Aorta (tissue), 5 donors: ENCODE results near the gene GALNT15. TPM values are rescaled to one million over a fixed set of nuclear protein-coding genes. Genes with fewer than 3 reads are reported as not detected.

Experiments
- ATAC-seq: fragments of 200-7000 bp; cut with Tn5 transposase; one replicate; pipeline ENCODE4 v1.9.1; 2022; ENCODE audit warnings: moderate library complexity; ENCODE audit not compliant: low FRiP score
- DNase-seq, 2 donors: peaks; one replicate each; pipeline ENCODE4 v3.0.0-alpha.2; 2020
- H3K27ac ChIP-seq, 2 donors: one replicate each; pipeline ENCODE4 v1.5.1; 2013; ENCODE audit warnings: low read length in 2 of 2, mild to moderate bottlenecking in 2 of 2, moderate library complexity in 2 of 2, control low read depth in 1 of 2, inconsistent platforms in 1 of 2, low read depth in 1 of 2
- H3K27me3 ChIP-seq, 2 donors: one replicate each; pipeline ENCODE4 v1.6.1; 2013; ENCODE audit warnings: control low read depth in 1 of 2, low read length in 1 of 2, mild to moderate bottlenecking in 1 of 2, moderate library complexity in 1 of 2; ENCODE audit not compliant: insufficient read depth in 2 of 2, control insufficient read depth in 1 of 2
- H3K36me3 ChIP-seq, 2 donors: one replicate each; pipeline ENCODE4 v1.6.1; 2013; ENCODE audit warnings: control low read depth in 1 of 2, low read length in 1 of 2, mild to moderate bottlenecking in 1 of 2; ENCODE audit not compliant: insufficient read depth in 2 of 2, control insufficient read depth in 1 of 2
- H3K4me1 ChIP-seq, 2 donors: one replicate each; pipeline ENCODE4 v1.6.1; 2013; ENCODE audit warnings: low read length in 2 of 2, control low read depth in 1 of 2, mild to moderate bottlenecking in 1 of 2, moderate library complexity in 1 of 2; ENCODE audit not compliant: insufficient read depth in 2 of 2, control insufficient read depth in 1 of 2
- H3K4me3 ChIP-seq, 2 donors: one replicate each; pipeline ENCODE4 v1.5.1; 2013; ENCODE audit warnings: low read length in 2 of 2, control low read depth in 1 of 2, mild to moderate bottlenecking in 1 of 2
- H3K9me3 ChIP-seq: one replicate; pipeline ENCODE4 v1.6.1; 2013; ENCODE audit warnings: mild to moderate bottlenecking, low read length; ENCODE audit not compliant: control insufficient read depth
- WGBS, 2 donors: extraction: QIAGEN DNeasy Blood & Tissue Kit; methylation state at CpG; one replicate each; pipeline ENCODE4 v1.1.7; 2013; 5-methylcytosine and 5-hydroxymethylcytosine counted together
- intact Hi-C, 2 donors: fragments of 100-400 bp; cut with DNase I; formaldehyde crosslinking; loops; one replicate each; pipeline versions ENCODE4 v1.14.2 to v1.15.0; 2022
- polyA plus RNA-seq, 2 donors: library from polyadenylated mRNA; stranded (reverse); fragments of 200-250 nt; gene quantifications; one replicate each; pipeline ENCODE4 v1.2.3, GENCODE V29; 2013
- total RNA-seq, 2 donors: library from RNA; stranded (reverse); fragmentation: NEBNext Ultra II Directional; extraction: Animal tissue kit (Norgen Biotek cat#: 25700); gene quantifications; one replicate each; pipeline ENCODE4 v1.2.1, GENCODE V29; 2021
- donor health status: healthy with polysubstance abuse.
- donor health status: Bipolar disorder and iron deficiency.
- donor health status: DM: no; HTN: no; CAD: no.
- donor health status: DM: no; HTN: no; CAD: no.
- donor health status: DM: yes; HTN: yes; CAD: no.

GALNT15 gene
- total and polyA plus RNA-seq, 4 donors, result 12.5 to 113 (median 45.1) TPM

- no peaks in the 10 kb centered on the region for H3K9me3 ChIP-seq
- ATAC-seq (no peak), DNase-seq (no peak)
- H3K4me3 ChIP-seq, result no peak overlapping the region
- no peaks in the 10 kb centered on the region for H3K4me1 ChIP-seq
- no peak overlapping the region for H3K27ac ChIP-seq
- no peaks in the 10 kb centered on the region for H3K27me3 ChIP-seq
- WGBS, 2 donors, result 91% methylated on average over 8 of the region's 8 CpGs
- intact Hi-C loops, result no loop called here
- peaks cover 0 to 7% of the 10 kb centered on the region in 2 donors for H3K36me3 ChIP-seq
These were observed 25.9 kb downstream of the GALNT15 start for GRCh38 chr3:16200411-16200810.

DNA sequence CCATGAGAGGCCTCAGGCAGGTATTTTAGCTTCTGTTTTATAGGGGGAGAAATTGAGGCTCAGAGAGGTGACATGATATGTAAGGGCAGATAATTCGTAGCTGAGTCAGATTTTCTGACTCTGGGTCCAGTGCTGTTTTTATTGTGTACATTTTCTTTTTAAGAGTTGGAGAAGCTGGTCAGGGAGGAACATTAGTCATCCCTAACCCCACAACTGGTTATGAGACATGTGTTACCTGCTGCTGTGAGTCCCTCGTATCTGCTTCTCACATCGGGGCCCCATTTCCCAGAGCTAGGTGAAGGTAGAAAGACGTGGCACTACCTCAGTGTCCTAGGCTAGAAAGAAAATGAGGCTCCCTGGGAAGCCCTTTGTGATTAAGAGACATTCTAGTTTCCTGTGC lies 28.6 kb downstream of the GALNT15 start:
- DNase-seq, result no peak
- ATAC-seq, result no peak
- H3K9me3 ChIP-seq, result no peaks in the 10 kb centered on the region
- H3K4me1 ChIP-seq, result no peaks in the 10 kb centered on the region
- no peaks in the 10 kb centered on the region for H3K27me3 ChIP-seq
- WGBS, 2 donors, result 90 to 97% methylated on average over 4 of the region's 4 CpGs
- no peak overlapping the region for H3K4me3 ChIP-seq
- intact Hi-C loops, result no loop called here
- H3K27ac ChIP-seq, result no peak overlapping the region
- peaks cover 0 to 4% of the 10 kb centered on the region in 2 donors for H3K36me3 ChIP-seq

GRCh38 chr3:16203671-16204629 lies 29.5 kb downstream of the GALNT15 start:
- DNase-seq, result no peak
- intact Hi-C loops, result no loop called here
- Histone ChIP-seq H3K36me3 (peaks cover 0 to 2% of the 10 kb centered on the region in 2 donors), H3K4me3 (no peak overlapping the region), H3K27me3 (no peaks in the 10 kb centered on the region), H3K4me1 (no peaks in the 10 kb centered on the region), H3K9me3 (no peaks in the 10 kb centered on the region), H3K27ac (no peak overlapping the region)
- no peak for ATAC-seq
- WGBS, 2 donors, result 66 to 71% methylated on average over 6 of the region's 6 CpGs

DNA sequence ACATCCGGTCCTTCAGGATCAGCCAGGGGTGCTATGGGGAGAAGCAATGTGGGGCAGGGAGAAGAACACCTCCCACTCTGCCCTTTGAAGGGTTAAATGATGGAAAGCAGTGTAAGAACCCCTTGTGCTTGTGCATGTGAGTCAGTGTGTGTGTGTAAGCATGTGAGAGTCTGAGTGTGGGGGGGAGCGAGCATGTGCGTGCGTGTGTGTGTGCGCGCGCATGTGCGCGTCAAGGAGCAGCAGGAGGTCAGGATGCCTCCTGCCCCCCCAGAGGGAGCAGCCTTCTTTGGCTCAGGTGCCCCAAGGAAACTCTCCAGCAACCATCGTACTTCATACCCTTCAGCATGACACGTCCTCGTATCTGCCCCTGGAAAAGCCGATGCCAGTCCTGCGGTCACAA lies 30.3 kb downstream of the GALNT15 start:
- Histone ChIP-seq H3K4me3 (no peak overlapping the region), H3K9me3 (no peaks in the 10 kb centered on the region), H3K36me3 (peaks cover 0 to 2% of the 10 kb centered on the region in 2 donors), H3K27ac (no peak overlapping the region), H3K27me3 (no peaks in the 10 kb centered on the region), H3K4me1 (no peaks in the 10 kb centered on the region)
- intact Hi-C loops, result no loop called here
- ATAC-seq (no peak), DNase-seq (no peak)
- 95% methylated on average over 14 of the region's 14 CpGs for WGBS, 2 donors

GRCh38 chr3:16205156-16205870 lies 30.8 kb downstream of the GALNT15 start:
- DNase-seq (no peak), ATAC-seq (no peak)
- Histone ChIP-seq H3K4me1 (no peaks in the 10 kb centered on the region), H3K9me3 (no peaks in the 10 kb centered on the region), H3K4me3 (no peak overlapping the region), H3K36me3 (peaks cover 0 to 2% of the 10 kb centered on the region in 2 donors), H3K27me3 (no peaks in the 10 kb centered on the region), H3K27ac (no peak overlapping the region)
- intact Hi-C loops, result no loop called here
- 80 to 81% methylated on average over 11 of the region's 11 CpGs for WGBS, 2 donors

GRCh38 chr3:16207031-16207430 lies 32.6 kb downstream of the GALNT15 start:
- H3K4me1 ChIP-seq, result no peaks in the 10 kb centered on the region
- H3K36me3 ChIP-seq, result peaks cover 0 to 2% of the 10 kb centered on the region in 2 donors
- ATAC-seq, result no peak
- no peaks in the 10 kb centered on the region for H3K9me3 ChIP-seq
- intact Hi-C loops, result no loop called here
- no peak for DNase-seq
- no peak overlapping the region for H3K4me3 ChIP-seq
- H3K27ac ChIP-seq, result no peak overlapping the region
- H3K27me3 ChIP-seq, result no peaks in the 10 kb centered on the region

- Histone ChIP-seq H3K9me3 (no peaks in the 10 kb centered on the region), H3K4me3 (no peak overlapping the region), H3K36me3 (peaks cover 0 to 2% of the 10 kb centered on the region in 2 donors), H3K27me3 (no peaks in the 10 kb centered on the region), H3K4me1 (no peaks in the 10 kb centered on the region), H3K27ac (no peak overlapping the region)
- intact Hi-C loops, result no loop called here
- ATAC-seq (no peak), DNase-seq (no peak)
- WGBS, 2 donors, result 91% methylated on average over 9 of the region's 9 CpGs
These were observed 36.9 kb downstream of the GALNT15 start for GRCh38 chr3:16211176-16211904.

DNA sequence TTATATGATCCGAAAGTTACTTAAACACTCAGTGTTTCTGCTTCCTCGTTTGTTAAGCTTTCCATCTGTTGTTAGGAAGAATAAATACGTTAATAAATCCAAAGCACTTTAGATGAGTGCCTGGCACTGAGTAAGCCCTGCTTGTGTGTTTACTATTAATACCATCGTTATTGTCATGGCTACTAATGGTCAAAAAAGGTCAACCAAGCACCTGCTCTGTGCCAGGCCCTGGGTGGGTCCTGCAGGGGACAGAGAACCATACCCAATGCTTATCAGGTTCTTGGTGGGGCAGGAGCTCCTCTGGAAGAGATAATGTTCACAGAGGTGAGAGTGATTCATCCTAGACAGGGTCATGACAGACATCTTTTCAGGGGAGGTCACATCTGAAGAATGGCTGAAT lies 39.9 kb downstream of the GALNT15 start:
- ATAC-seq (no peak), DNase-seq (no peak)
- H3K9me3 ChIP-seq, result no peaks in the 10 kb centered on the region
- intact Hi-C loops, result no loop called here
- no peak overlapping the region for H3K27ac ChIP-seq
- H3K27me3 ChIP-seq, result no peaks in the 10 kb centered on the region
- H3K36me3 ChIP-seq, result peaks cover 0 to 2% of the 10 kb centered on the region in 2 donors
- WGBS, 2 donors, result 91 to 93% methylated on average over 4 of the region's 4 CpGs
- no peaks in the 10 kb centered on the region for H3K4me1 ChIP-seq
- no peak overlapping the region for H3K4me3 ChIP-seq
